GM23248 (cell line): ENCODE results near the gene C11orf91. TPM values are rescaled to one million over a fixed set of nuclear protein-coding genes. Genes with fewer than 3 reads are reported as not detected.

Experiments
- DNase-seq: peaks from one replicate; pipeline ENCODE4 v3.0.0-alpha.2; 2015
- H2AFZ ChIP-seq: fragments of 200-600 bp; sonication (generic); 2 replicates; pipeline ENCODE4 v1.6.1; 2016; ENCODE audit warnings: antibody characterized with exemption
- H3F3A ChIP-seq: fragments of 200-600 bp; sonication (generic); 2 replicates; pipeline ENCODE4 v1.6.1; 2016; ENCODE audit warnings: mild to moderate bottlenecking, antibody characterized with exemption, mixed run types; ENCODE audit not compliant: insufficient read depth
- H3K27ac ChIP-seq: fragments of 200-600 bp; sonication (generic); 2 replicates; pipeline ENCODE4 v1.5.1; 2016; ENCODE audit warnings: mild to moderate bottlenecking
- H3K27me3 ChIP-seq: fragments of 200-600 bp; sonication (generic); replicated peaks from 2 replicates; pipeline ENCODE4 v1.6.1; 2016; ENCODE audit warnings: mild to moderate bottlenecking; ENCODE audit not compliant: insufficient read depth
- H3K36me3 ChIP-seq: fragments of 200-600 bp; sonication (generic); 2 replicates; pipeline ENCODE4 v1.6.1; 2016; ENCODE audit warnings: low read depth, mild to moderate bottlenecking
- H3K4me1 ChIP-seq: fragments of 200-600 bp; sonication (generic); 2 replicates; pipeline ENCODE4 v1.6.1; 2016; ENCODE audit warnings: mild to moderate bottlenecking; ENCODE audit not compliant: insufficient read depth
- H3K4me2 ChIP-seq: fragments of 200-600 bp; sonication (generic); one replicate; pipeline ENCODE4 v1.6.1; 2016; ENCODE audit warnings: mild to moderate bottlenecking; ENCODE audit not compliant: unreplicated experiment
- H3K4me3 ChIP-seq: fragments of 200-600 bp; sonication (generic); 2 replicates; pipeline ENCODE4 v1.5.1; 2016; ENCODE audit warnings: mild to moderate bottlenecking
- H3K79me2 ChIP-seq: fragments of 200-600 bp; sonication (generic); 2 replicates; pipeline ENCODE4 v1.6.1; 2016; ENCODE audit warnings: mild to moderate bottlenecking; ENCODE audit not compliant: insufficient read depth
- H3K9ac ChIP-seq: fragments of 200-600 bp; sonication (generic); 2 replicates; pipeline ENCODE4 v1.6.1; 2016; ENCODE audit warnings: mild to moderate bottlenecking
- H3K9me2 ChIP-seq: fragments of 200-600 bp; sonication (generic); 2 replicates; pipeline ENCODE4 v1.6.1; 2016; ENCODE audit warnings: mixed run types, mild to moderate bottlenecking, moderate library complexity; ENCODE audit not compliant: insufficient read depth
- H3K9me3 ChIP-seq: fragments of 200-600 bp; sonication (generic); one replicate; pipeline ENCODE4 v1.6.1; 2017; ENCODE audit warnings: low read depth
- H4K20me1 ChIP-seq: fragments of 200-600 bp; sonication (generic); 2 replicates; pipeline ENCODE4 v1.6.0; 2016; ENCODE audit not compliant: insufficient read depth
- EZH2 ChIP-seq: fragments of 200-600 bp; sonication (generic); IDR thresholded peaks from 2 replicates; pipeline ENCODE4 v1.6.1; 2018; ENCODE audit warnings: antibody characterized with exemption, mild to moderate bottlenecking; ENCODE audit not compliant: insufficient read depth, poor library complexity, severe bottlenecking
- EZH2phosphoT487 ChIP-seq: fragments of 200-600 bp; sonication (generic); IDR thresholded peaks from 2 replicates; pipeline ENCODE4 v1.6.1; 2018; ENCODE audit warnings: antibody characterized with exemption, moderate library complexity, mild to moderate bottlenecking, low read depth; ENCODE audit not compliant: insufficient read depth
- WGBS, 2 experiments: methylation state at CpG; one replicate each; pipeline ENCODE4 v1.1.6; 2015 to 2017; ENCODE audit warnings: low lambda C conversion rate in 2 of 2, low coverage in 1 of 2; ENCODE audit errors: missing lambda C conversion rate in 2 of 2; 5-methylcytosine and 5-hydroxymethylcytosine counted together
- in situ Hi-C: fragments of 300-500 bp; cut with MboI; formaldehyde crosslinking; loops from 2 replicates; pipeline ENCODE4 v1.15.0; 2020
- polyA plus RNA-seq: library from polyadenylated mRNA; unstranded; fragments of >200 nt; fragmentation: Nextera tagmentation; extraction: Ambion mirVana; gene quantifications from 2 replicates; pipeline ENCODE4 v1.2.1, GENCODE V29; 2016
- total RNA-seq: library from RNA; depleted of rRNA; stranded (reverse); fragments of >200 nt; shearing (Covaris generic); gene quantifications from 2 replicates; pipeline ENCODE4 v1.2.3, GENCODE V29; 2014

Gene C11orf91
- total and polyA plus RNA-seq, 2 experiments from 2014 or later, result not detected

- Histone ChIP-seq H3F3A (peaks cover 77% of the 10 kb centered on the region), H3K9me3 (no peaks in the 10 kb centered on the region), H3K36me3 (peaks cover 39% of the 10 kb centered on the region), H3K9ac (peak overlapping the region; percentile 44), H3K27me3 (no peaks in the 10 kb centered on the region), H3K4me3 (no peak overlapping the region), H3K4me1 (peaks cover 78% of the 10 kb centered on the region), H3K4me2 (peak overlapping the region; percentile 2), H4K20me1 (no peaks in the 10 kb centered on the region), H3K27ac (peak overlapping the region; percentile 94), H3K79me2 (peaks cover 47% of the 10 kb centered on the region), H2AFZ (no peak overlapping the region), H3K9me2 (no peaks in the 10 kb centered on the region)
- 75 to 76% methylated on average over 7 of the region's 7 CpGs for WGBS, 2 experiments
- TF ChIP-seq EZH2 (no peak), EZH2phosphoT487 (no peak)
- peak; percentile 15 for DNase-seq
- in situ Hi-C loops, result no loop called here
Observed at GRCh38 chr11:33704240-33705002, 3.8 kb upstream of the C11orf91 start.

GRCh38 chr11:33703788-33704187 lies 3.2 kb upstream of the C11orf91 start:
- H3K4me2 ChIP-seq, result no peak overlapping the region
- H3K27ac ChIP-seq, result peak overlapping the region; percentile 94
- H3K4me3 ChIP-seq, result no peak overlapping the region
- H4K20me1 ChIP-seq, result no peaks in the 10 kb centered on the region
- in situ Hi-C loops, result no loop called here
- H2AFZ ChIP-seq, result no peak overlapping the region
- DNase-seq, result peak; percentile 71
- no peaks in the 10 kb centered on the region for H3K9me3 ChIP-seq
- H3K27me3 ChIP-seq, result no peaks in the 10 kb centered on the region
- H3F3A ChIP-seq, result peaks cover 71% of the 10 kb centered on the region
- peaks cover 73% of the 10 kb centered on the region for H3K4me1 ChIP-seq
- H3K9ac ChIP-seq, result peak overlapping the region; percentile 44
- H3K36me3 ChIP-seq, result peaks cover 33% of the 10 kb centered on the region
- no peaks in the 10 kb centered on the region for H3K9me2 ChIP-seq
- 58 to 60% methylated on average over 4 of the region's 4 CpGs for WGBS, 2 experiments
- TF ChIP-seq EZH2phosphoT487, result no peak
- peaks cover 41% of the 10 kb centered on the region for H3K79me2 ChIP-seq

GRCh38 chr11:33703234-33703633 lies 2.6 kb upstream of the C11orf91 start:
- H3K79me2 ChIP-seq, result peaks cover 37% of the 10 kb centered on the region
- in situ Hi-C loops, result no loop called here

GRCh38 chr11:33701302-33702230 lies 940 bp upstream of the C11orf91 start:
- peak overlapping the region; percentile 81 for H3K9ac ChIP-seq
- peak overlapping the region; percentile 94 for H3K27ac ChIP-seq
- H3K4me1 ChIP-seq, result peaks cover 62% of the 10 kb centered on the region
- peaks cover 56% of the 10 kb centered on the region for H3F3A ChIP-seq
- no peaks in the 10 kb centered on the region for H3K9me3 ChIP-seq
- TF ChIP-seq EZH2phosphoT487 (no peak), EZH2 (no peak)
- WGBS, 2 experiments, result 7 to 8% methylated on average over 7 of the region's 7 CpGs
- H3K4me3 ChIP-seq, result peak overlapping the region; percentile 65
- peak overlapping the region; percentile 80 for H3K4me2 ChIP-seq
- DNase-seq, result peak; percentile 93
- H2AFZ ChIP-seq, result no peak overlapping the region
- in situ Hi-C loops, result no loop called here
- no peaks in the 10 kb centered on the region for H3K9me2 ChIP-seq
- H3K79me2 ChIP-seq, result peaks cover 21% of the 10 kb centered on the region
- H3K27me3 ChIP-seq, result no peaks in the 10 kb centered on the region
- H4K20me1 ChIP-seq, result no peaks in the 10 kb centered on the region
- H3K36me3 ChIP-seq, result peaks cover 19% of the 10 kb centered on the region

More at GRCh38 chr11:33703234-33703633, 2.6 kb upstream of the C11orf91 start:
- H3K9me3 ChIP-seq, result no peaks in the 10 kb centered on the region
- peak overlapping the region; percentile 81; the same call in 1 of the 2 replicates for H3K9ac ChIP-seq
- TF ChIP-seq EZH2phosphoT487 (no peak), EZH2 (no peak)
- no peak overlapping the region for H3K4me3 ChIP-seq
- no peaks in the 10 kb centered on the region for H4K20me1 ChIP-seq
- H3K27ac ChIP-seq, result peak overlapping the region; percentile 94
- peaks cover 66% of the 10 kb centered on the region for H3F3A ChIP-seq
- no peak for DNase-seq
- H3K27me3 ChIP-seq, result no peaks in the 10 kb centered on the region
- H3K36me3 ChIP-seq, result peaks cover 29% of the 10 kb centered on the region
- H3K4me1 ChIP-seq, result peaks cover 69% of the 10 kb centered on the region
- H3K4me2 ChIP-seq, result peak overlapping the region; percentile 80
- WGBS, 2 experiments, result 77 to 81% methylated on average over 5 of the region's 5 CpGs
- no peak overlapping the region for H2AFZ ChIP-seq
- H3K9me2 ChIP-seq, result no peaks in the 10 kb centered on the region
